HG03457 (cell line): ENCODE data around the gene ACBD3.

Experiments used
- ATAC-seq: cut with Tn5 transposase; IDR thresholded peaks from one replicate; pipeline ENCODE4 v1.9.1; 2021; ENCODE audit warnings: moderate number of reproducible peaks; ENCODE audit not compliant: unreplicated experiment

ACBD3 gene

DNA sequence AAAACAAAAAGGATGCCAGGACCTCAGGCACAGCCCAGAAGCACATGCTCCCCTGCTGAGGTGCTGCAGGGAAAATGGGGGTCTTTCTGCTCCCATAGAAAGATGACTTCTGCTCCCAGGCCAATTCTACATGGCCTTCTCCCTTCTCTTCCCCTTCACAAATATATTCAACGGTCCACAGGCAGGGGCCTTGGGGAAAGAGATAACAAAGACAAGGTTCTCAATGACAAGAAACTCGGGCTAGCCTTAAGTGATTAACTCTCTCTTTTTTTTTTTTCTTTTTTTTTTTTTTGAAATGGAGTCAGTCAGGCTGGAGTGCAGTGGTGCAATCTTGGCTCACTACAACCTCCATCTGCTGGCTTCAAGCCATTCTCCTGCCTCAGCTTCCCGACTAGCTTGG is 69.9 kb downstream of the ACBD3 start:
- ATAC-seq = no peak

- no peak for ATAC-seq
Measured at GRCh38 chr1:226112626-226113025, 73.9 kb downstream of the ACBD3 start.

DNA sequence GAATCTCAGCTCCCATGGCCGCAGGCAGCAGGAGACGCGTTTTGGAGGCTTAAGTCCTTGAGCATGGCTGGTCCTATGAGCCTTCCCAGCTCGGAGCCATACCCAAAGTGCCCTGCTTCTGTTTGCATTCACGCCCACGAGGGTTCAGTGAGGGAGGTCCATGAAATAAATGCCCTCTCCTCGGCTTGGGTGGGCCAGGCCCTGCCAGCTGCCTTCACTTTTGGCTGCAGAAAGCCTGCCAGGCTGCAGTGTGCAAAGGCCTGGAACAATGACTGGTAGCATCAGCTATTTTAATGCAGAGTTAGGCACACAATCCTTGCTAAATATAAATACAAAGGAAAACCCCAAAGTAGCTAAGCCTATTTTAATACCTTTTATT is 74.7 kb downstream of the ACBD3 start:
- no peak for ATAC-seq

GRCh38 chr1:226111098-226111882 is 75.3 kb downstream of the ACBD3 start:
- no peak for ATAC-seq

DNA sequence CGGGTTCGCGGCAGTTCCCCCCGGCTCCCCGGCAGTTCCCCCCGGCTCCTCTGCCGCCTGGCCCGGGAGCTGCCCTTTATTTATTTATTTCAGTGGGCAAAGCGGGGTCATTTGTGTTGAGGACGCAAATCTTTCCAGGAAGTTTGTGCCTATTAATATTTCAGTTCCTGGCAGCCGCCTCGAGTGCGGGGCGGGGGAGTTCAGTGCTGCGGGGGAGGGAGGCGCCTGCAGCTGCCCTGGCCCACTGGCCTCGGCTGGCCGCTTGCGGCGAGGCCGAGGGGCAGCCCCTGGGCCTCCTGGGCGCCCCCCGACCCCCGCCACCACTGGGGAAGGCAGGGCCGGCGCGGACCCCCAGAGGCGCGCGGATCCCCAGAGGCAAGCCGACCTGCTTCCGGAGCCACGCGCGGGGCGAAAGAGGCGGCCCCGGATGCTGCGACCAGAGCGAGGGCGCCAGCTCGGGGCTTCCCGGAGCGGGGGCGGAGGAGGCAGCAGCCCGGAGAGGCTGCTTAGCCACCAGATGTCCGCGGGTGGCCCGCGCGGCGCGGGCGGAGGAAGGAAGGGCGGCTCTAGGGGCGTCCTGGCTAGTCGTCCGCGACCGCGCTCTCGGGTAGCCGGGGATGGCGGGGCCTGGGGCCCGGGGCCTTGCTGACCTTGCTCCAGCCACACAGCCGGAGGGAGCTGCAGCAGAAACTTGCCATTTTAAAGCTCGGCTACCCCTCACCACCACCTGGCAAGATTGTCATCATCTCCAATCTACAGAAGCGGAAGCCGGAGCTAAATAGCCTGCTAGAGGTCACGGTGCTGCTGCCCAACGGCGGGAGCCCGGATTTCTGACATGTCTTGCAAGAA is 76.1 kb downstream of the ACBD3 start:
- peak; percentile 72 for ATAC-seq

DNA sequence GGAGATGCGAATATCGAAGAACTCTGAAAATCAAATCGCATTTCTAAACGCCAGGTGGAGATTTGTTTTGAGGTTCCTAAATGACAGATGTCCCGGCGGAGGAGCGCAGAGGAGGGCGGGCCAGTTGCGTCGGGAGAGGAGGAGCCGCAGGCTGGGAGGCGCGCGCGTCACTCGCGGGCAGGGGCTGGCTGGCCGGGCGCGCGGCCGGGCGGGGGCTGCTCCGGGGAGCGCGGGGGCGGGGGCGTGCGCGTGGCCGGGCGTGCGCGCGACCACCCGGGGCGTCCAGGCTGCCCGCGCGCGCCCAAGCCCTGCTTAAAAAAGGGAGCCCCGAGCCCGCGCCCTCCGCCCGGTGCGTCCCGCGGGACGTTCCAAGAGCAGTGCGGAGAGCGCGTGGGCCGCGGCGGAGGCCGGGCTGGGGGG is 76.7 kb downstream of the ACBD3 start:
- peak; percentile 61 for ATAC-seq

DNA sequence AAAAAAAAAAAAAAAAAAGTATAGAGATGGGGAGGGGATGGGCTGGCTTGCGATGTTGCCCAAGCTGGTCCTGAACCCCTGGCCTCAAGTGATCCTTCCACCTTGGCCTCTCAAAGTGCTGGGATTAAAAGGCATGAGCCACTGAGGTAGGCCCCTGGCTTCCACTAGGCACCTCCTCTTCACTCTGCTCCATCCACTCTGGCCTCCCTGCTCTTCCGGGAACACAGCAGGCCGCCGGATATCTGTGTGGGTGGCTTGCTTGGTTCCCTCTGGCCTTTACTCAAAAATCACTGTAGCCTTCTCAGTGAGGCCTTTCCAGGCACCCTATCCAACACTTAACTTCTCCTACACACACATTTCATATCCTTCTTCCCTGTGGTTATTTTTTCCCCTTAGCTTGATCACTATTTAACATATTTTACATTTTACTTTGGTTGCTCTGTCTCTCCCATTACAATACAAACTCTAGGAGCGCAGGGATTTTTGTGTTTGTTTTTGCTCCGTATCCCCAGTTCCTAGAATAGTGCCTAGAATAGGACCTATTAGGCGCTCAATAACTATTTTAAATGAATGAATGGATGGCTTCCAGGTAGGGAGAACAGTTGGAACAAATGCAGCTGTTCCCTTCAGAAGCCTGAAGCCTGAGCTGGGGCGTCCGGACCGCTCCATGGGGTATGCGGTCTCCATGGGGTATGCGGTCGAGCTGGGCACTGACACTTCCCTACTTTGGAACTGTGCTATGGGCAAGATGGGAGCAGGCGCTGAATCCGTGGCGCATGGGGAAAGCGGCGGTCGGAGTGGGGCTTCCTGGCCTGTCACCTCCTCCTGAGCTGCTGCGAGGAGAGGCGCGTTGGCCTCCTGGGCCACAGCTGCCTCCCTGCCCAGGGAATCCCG is 77.4 kb downstream of the ACBD3 start:
- ATAC-seq = peak; percentile 6

- no peak for ATAC-seq
Measured at GRCh38 chr1:226107471-226108460, 78.8 kb downstream of the ACBD3 start.

DNA sequence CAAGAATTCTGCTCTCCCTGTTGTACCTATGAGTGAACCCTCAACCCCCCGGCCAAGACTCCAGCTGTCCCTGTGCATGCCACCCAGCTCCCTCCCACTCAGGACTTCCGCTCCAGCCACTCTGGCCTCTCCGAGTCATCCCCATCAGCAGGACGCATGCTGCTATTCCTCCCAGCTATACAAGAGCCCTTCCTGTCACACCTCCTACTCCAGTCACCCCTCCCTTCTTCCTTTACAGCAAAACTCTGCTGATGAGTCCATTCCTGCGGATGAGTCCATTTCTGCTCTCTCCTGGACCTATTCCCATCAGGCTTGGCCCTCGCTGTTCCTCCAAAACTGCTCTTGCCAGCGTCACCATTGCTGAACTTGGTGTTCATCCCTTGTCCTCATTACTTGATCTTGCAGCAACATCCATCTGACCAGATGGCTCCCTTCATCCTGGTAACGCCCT is 81.8 kb downstream of the ACBD3 start:
- ATAC-seq = no peak

DNA sequence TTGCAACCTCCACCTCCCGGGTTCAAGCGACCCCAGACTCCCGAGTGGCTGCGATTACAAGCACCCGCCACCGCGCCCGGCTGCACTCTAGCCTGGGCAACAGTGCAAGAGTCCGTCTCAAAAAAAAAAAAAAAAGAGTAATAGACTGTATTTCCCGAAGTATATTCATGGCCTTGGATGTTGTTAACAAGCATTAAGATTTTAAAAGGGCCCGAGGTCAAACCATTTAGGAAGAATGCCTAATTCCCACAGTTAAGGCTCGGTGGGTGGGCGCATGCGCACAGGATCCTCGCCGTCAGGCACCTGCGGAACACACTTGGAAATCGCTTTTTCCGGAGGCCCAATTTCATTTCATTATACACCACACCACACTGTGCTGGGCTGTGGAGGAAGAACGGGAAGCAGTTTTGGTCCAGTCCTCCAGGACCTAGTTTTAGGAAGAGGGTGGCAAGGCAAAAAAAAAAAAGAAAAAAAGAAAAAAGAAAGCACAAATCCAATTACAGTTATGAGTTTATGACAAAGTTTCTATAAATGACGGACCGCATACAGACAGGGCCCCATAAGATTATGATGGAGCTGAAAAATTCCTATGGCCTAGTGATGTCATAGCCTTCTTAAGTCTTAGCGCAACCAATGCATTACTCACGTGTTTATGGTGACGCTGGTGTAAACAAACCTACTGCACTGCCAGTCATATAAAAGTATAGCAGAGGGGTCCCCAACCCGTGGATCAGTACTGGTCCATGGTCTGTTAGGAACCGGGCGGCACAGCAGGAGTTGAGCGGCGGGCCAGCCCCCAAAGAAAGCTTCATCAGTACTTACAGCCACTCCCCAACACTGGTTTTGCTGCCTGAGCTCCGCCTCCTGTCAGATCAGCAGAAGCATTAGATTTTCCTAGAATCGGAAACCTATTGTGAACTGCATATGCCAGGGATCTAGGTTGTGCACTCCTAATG is 85.8 kb downstream of the ACBD3 start:
- no peak for ATAC-seq

GRCh38 chr1:226098870-226099835 is 87.4 kb downstream of the ACBD3 start:
- ATAC-seq = no peak

- ATAC-seq = no peak
Measured at GRCh38 chr1:226097866-226098625, 88.5 kb downstream of the ACBD3 start.

DNA sequence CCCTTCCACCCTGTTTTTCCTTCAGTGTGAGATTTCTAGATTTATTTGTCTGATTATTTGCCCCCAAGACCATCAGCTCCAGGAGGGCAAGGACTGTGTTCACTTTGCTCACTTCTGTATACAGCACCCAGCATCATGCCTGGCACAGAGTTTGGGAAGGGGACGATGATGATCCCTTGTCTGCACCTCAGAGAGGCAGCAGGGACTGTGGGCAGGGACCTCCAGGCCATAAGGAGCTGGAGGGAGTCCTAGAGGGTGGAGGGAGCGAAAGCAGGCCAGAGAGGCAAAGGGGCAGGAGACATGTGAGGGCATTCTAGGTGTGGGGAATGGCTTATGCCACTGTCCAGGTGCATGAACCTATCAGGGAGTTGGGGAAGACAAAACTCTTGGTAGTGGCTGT is 91.3 kb downstream of the ACBD3 start:
- ATAC-seq = no peak
